K562 (cell line): ENCODE data around the gene CRK. TPM values are rescaled to one million over a fixed set of nuclear protein-coding genes. Genes with fewer than 3 reads are reported as not detected.

Source experiments
- ATAC-seq: fragments of 200-7000 bp; cut with Tn5 transposase; 3 replicates; pipeline ENCODE4 v1.9.1; 2020; ENCODE audit warnings: moderate library complexity
- BruUV-seq: library from RNA; stranded (reverse); fragments of 400-500 nt; replicated peaks from 2 replicates; lab custom pipeline; 2021; lab: Mats Ljungman, UMichigan
- CTCF ChIA-PET: fragments of 300-600 bp; formaldehyde crosslinking; extraction: SDS; loops from one replicate; lab custom pipeline; 2021; ENCODE audit warnings: low intra/inter-chr PET ratio; lab: Yijun Ruan, JAX
- POLR2A ChIA-PET: fragments of 300-600, 350-650 bp; sonication (Branson Sonifier 250); formaldehyde crosslinking; extraction: SDS; loops from one replicate; lab custom pipeline; 2021; ENCODE audit warnings: antibody characterized with exemption, inconsistent platforms; lab: Yijun Ruan, JAX
- DNase-seq, 4 experiments: peaks; one replicate each; pipeline versions ENCODE4 v3.0.0 to v3.0.0-alpha.2; 2011 to 2018; ENCODE audit warnings: low spot score in 3 of 4, mixed read lengths in 3 of 4; ENCODE audit errors: extremely low read depth in 1 of 4
- FAIRE-seq: peaks from 2 replicates; lab custom pipeline; 2011; peaks lifted over from hg19 to GRCh38; lab: Jason Lieb, UNC
- H2AFZ ChIP-seq: 2 replicates; pipeline ENCODE4 v1.6.0; 2011; ENCODE audit warnings: low read depth, low read length, control low read depth, inconsistent platforms
- H3K27ac ChIP-seq: fragments of 200-600 bp; 3 replicates; pipeline ENCODE4 v1.8.0; 2011; ENCODE audit warnings: low read depth, mild to moderate bottlenecking, control low read depth, inconsistent platforms, low read length, moderate library complexity, mixed read lengths; ENCODE audit errors: extremely low read depth
- H3K27me3 ChIP-seq, 2 experiments: fragments of 300-600 bp in 1 of 2; 2 replicates in 1 of 2; 3 replicates in 1 of 2; pipeline versions ENCODE4 v1.6.0 to v1.8.0; 2011; ENCODE audit warnings: inconsistent platforms in 2 of 2, low read length in 2 of 2, mild to moderate bottlenecking in 1 of 2, mixed read lengths in 1 of 2, moderate library complexity in 1 of 2; ENCODE audit not compliant: control insufficient read depth in 2 of 2, insufficient read depth in 2 of 2
- H3K36me3 ChIP-seq: fragments of 300-600 bp; 3 replicates; pipeline ENCODE4 v1.8.0; 2011; ENCODE audit warnings: mild to moderate bottlenecking, low read length, inconsistent platforms; ENCODE audit not compliant: control insufficient read depth, insufficient read depth
- H3K4me1 ChIP-seq, 2 experiments: fragments of 200-600 bp in 1 of 2; replicated peaks in 1 of 2; 2 replicates in 1 of 2; 3 replicates in 1 of 2; pipeline versions ENCODE4 v1.5.1 to v1.8.0; 2011; ENCODE audit warnings: inconsistent platforms in 2 of 2, low read length in 2 of 2, mild to moderate bottlenecking in 1 of 2, mixed read lengths in 1 of 2, moderate library complexity in 1 of 2; ENCODE audit not compliant: control insufficient read depth in 2 of 2, insufficient read depth in 2 of 2
- H3K4me2 ChIP-seq: 2 replicates; pipeline ENCODE4 v1.6.1; 2011; ENCODE audit warnings: low read length, control low read depth, inconsistent platforms, mixed read lengths; ENCODE audit not compliant: insufficient read depth
- H3K4me3 ChIP-seq: fragments of 200-600 bp; sonication (generic), shearing (Covaris generic); 2 replicates; pipeline ENCODE4 v1.5.1; 2016; ENCODE audit warnings: control low read depth, inconsistent platforms
- H3K79me2 ChIP-seq: fragments of 200-600 bp; 3 replicates; pipeline ENCODE4 v1.8.0; 2011; ENCODE audit warnings: low read length, inconsistent platforms; ENCODE audit not compliant: control insufficient read depth, insufficient read depth
- H3K9ac ChIP-seq, 2 experiments: 2 replicates each; pipeline versions ENCODE4 v1.6.0 to v1.6.1; 2011; ENCODE audit warnings: low read depth in 2 of 2, low read length in 2 of 2, control low read depth in 1 of 2, inconsistent platforms in 1 of 2, mild to moderate bottlenecking in 1 of 2, mixed read lengths in 1 of 2; ENCODE audit not compliant: insufficient read depth in 1 of 2
- H3K9me1 ChIP-seq: one replicate; pipeline ENCODE4 v1.6.0; 2011; ENCODE audit warnings: inconsistent platforms, mild to moderate bottlenecking, low read length, moderate library complexity; ENCODE audit not compliant: control insufficient read depth, insufficient read depth
- H3K9me3 ChIP-seq: replicated peaks from 2 replicates; pipeline ENCODE4 v1.5.1; 2011; ENCODE audit warnings: low read depth, low read length, inconsistent platforms; ENCODE audit not compliant: control insufficient read depth, insufficient read depth
- H4K20me1 ChIP-seq: replicated peaks from 2 replicates; pipeline ENCODE4 v1.6.1; 2011; ENCODE audit warnings: low read length, inconsistent platforms, mixed read lengths; ENCODE audit not compliant: control insufficient read depth, insufficient read depth
- CGGBP1 ChIP-seq: fragments of 250-450 bp; sonication (Bioruptor Pico); IDR thresholded peaks from 2 replicates; pipeline ENCODE4 v1.9.0; 2021; ENCODE audit warnings: mild to moderate bottlenecking
- CREB1 ChIP-seq, 2 experiments: sonication (generic) in 1 of 2; formaldehyde crosslinking in 1 of 2; IDR thresholded peaks; 2 replicates each; pipeline versions ENCODE4 v1.6.1 to v1.8.0; 2012 to 2022; ENCODE audit warnings: inconsistent platforms in 1 of 2, mild to moderate bottlenecking in 1 of 2, missing genetic modification reagents in 1 of 2, moderate library complexity in 1 of 2
- NONO ChIP-seq, 2 experiments: fragments of 200-400 bp in 1 of 2; fragments of 450-650 bp in 1 of 2; formaldehyde crosslinking in 1 of 2; IDR thresholded peaks; 2 replicates each; pipeline ENCODE4 v1.6.1; 2017; ENCODE audit warnings: low read depth in 2 of 2, mild to moderate bottlenecking in 2 of 2, moderate library complexity in 2 of 2, low read length in 1 of 2
- RBM22 ChIP-seq: fragments of 200-400 bp; formaldehyde crosslinking; IDR thresholded peaks from 2 replicates; pipeline ENCODE4 v1.6.1; 2018; ENCODE audit warnings: low read length, low read depth; ENCODE audit not compliant: poor library complexity, severe bottlenecking
- ZNF197 ChIP-seq: fragments of 200-800 bp; sonication (Bioruptor generic); IDR thresholded peaks from 2 replicates; pipeline ENCODE4 v1.6.1; 2016; ENCODE audit warnings: low read depth, missing genetic modification characterization, missing compliant biosample characterization
- ZNF764 ChIP-seq: fragments of 250-450 bp; sonication (Bioruptor Pico); IDR thresholded peaks from 2 replicates; pipeline ENCODE4 v1.4.0; 2020; ENCODE audit warnings: low read depth, mild to moderate bottlenecking, moderate library complexity
- WGBS: fragments of 100-300 bp; shearing (Covaris generic); methylation state at CpG from one replicate; pipeline ENCODE4 v1.1.6; 2016; ENCODE audit warnings: low coverage, mixed read lengths; ENCODE audit not compliant: insufficient coverage; ENCODE audit errors: missing lambda C conversion rate; 5-methylcytosine and 5-hydroxymethylcytosine counted together
- in situ Hi-C: fragments of 300-500 bp; cut with MboI; formaldehyde crosslinking; loops from 4 replicates; pipeline ENCODE4 v1.15.0; 2018; ENCODE audit warnings: inconsistent platforms, mixed read lengths
- intact Hi-C: fragments of 100-400 bp; cut with micrococcal nuclease; formaldehyde crosslinking; loops from 2 replicates; pipeline ENCODE4 v1.14.2; 2022
- polyA plus RNA-seq, 8 experiments: library from polyadenylated mRNA; depleted of rRNA in 4 of 8; stranded (reverse) in 5 of 8; unstranded in 3 of 8; fragments of >200 nt; fragmentation: Nextera tagmentation in 2 of 8; fragmentation: Illumina TruSeq in 1 of 8; extraction: Ambion mirVana in 2 of 8; extraction: Trizol in 1 of 8; gene quantifications; 2 replicates each; pipeline versions ENCODE4 v1.2.1 to v1.2.3, GENCODE V29; 2011 to 2014; ENCODE audit warnings: inconsistent platforms in 1 of 8, missing spikeins in 1 of 8
- total RNA-seq, 7 experiments: library from RNA; depleted of rRNA in 6 of 7; stranded (reverse); fragments of >200 nt in 6 of 7; fragmentation: Illumina TruSeq in 2 of 7; extraction: Trizol in 2 of 7; gene quantifications; 2 replicates each; pipeline versions ENCODE4 v1.2.1 to v1.2.3, GENCODE V29; 2011 to 2021; ENCODE audit warnings: low replicate concordance in 1 of 7

The CRK gene
- total and polyA plus RNA-seq, 9 of the 15 experiments (the other 6 are each of a cell fraction or from before 2014, with no cell fraction given), result 13.1 to 40.2 (median 26.1) TPM

GRCh38 chr17:1435326-1435725 lies 20.7 kb downstream of the CRK start:
- H3K79me2 ChIP-seq, result peaks cover 74% of the 10 kb centered on the region
- no peaks in the 10 kb centered on the region for H3K9me3 ChIP-seq
- no peaks in the 10 kb centered on the region for H3K27me3 ChIP-seq
- WGBS, result 90% methylated on average over 3 of the region's 3 CpGs
- ChIA-PET CTCF (no interaction called here), POLR2A (interaction anchor here (0.6 kb wide), 1 partner anchor 249 kb away, joined by 3 read pairs; no protein-coding TSS in a partner anchor)
- H3K4me2 ChIP-seq, result no peak overlapping the region
- no peak for TF ChIP-seq ZNF197 (CRISPR knock-in tag)
- TF ChIP-seq NONO (IDR thresholded peaks at IDR 0.05; ENCODE audit: low read depth in 2 of 2, low read length in 1 of 2), result no peak
- no peak for TF ChIP-seq CGGBP1 (CRISPR knock-in tag)
- no peak for TF ChIP-seq CREB1 (IDR thresholded peaks at IDR 0.05)
- no peak for TF ChIP-seq CREB1 (CRISPR knock-in tag; IDR thresholded peaks at IDR 0.05)
- no peak for TF ChIP-seq RBM22
- TF ChIP-seq ZNF764 (CRISPR knock-in tag), result no peak
- peaks cover 53% of the 10 kb centered on the region for H3K36me3 ChIP-seq
- BruUV-seq, result no TSS peak
- intact Hi-C loops (no loop called here), in situ Hi-C loops (no loop called here)
- H4K20me1 ChIP-seq, result no peaks in the 10 kb centered on the region
- H3K9me1 ChIP-seq, result no peaks in the 10 kb centered on the region
- no peak overlapping the region for H2AFZ ChIP-seq
- peaks cover 0 to 6% of the 10 kb centered on the region in 2 experiments; a peak in 3 of 5 replicates for H3K4me1 ChIP-seq
- no peak for ATAC-seq
- no peak overlapping the region for H3K27ac ChIP-seq
- DNase-seq, result no peak
- no peak overlapping the region for H3K9ac ChIP-seq
- no peak for FAIRE-seq
- H3K4me3 ChIP-seq, result no peak overlapping the region
